ENCODE data around the gene DENND5A.
A peak's percentile ranks its signal among the peaks of the same experiment; 100 is the strongest.

- TF ChIP-seq CTCF (IDR thresholded peaks at IDR 0.05; ENCODE audit: insufficient read depth, low read depth, low read length) (peak; percentile 12), EZH2 (IDR thresholded peaks at IDR 0.05; ENCODE audit: insufficient read depth, low read length) (no peak)
Observed at GRCh38 chr11:9092853-9093778, 172.0 kb downstream of the DENND5A start.
